Activated naive CD4-positive, alpha-beta T cell treated with anti-CD3 and anti-CD28 coated beads for 36 hours (primary cell): ENCODE data around the gene JCAD. TPM values are rescaled to one million over a fixed set of nuclear protein-coding genes. Genes with fewer than 3 reads are reported as not detected.
A peak's percentile ranks its signal among the peaks of the same experiment; 100 is the strongest.
"Not testable (repeated sequence)": the region's sequence is repeated elsewhere in the genome, so short reads cannot be mapped to it uniquely, and the experiment has no call there.

Experiments used
- CTCF ChIA-PET: fragments of 350-600 bp; sonication (Branson Sonifier 250); formaldehyde crosslinking; loops from one replicate; lab custom pipeline; 2021; ENCODE audit warnings: antibody characterized with exemption; lab: Charles Lee
- DNase-seq: peaks from one replicate; pipeline ENCODE4 v3.0.0-alpha.2; 2020
- H3K27ac Mint-ChIP-seq: one replicate; pipeline ENCODE4 v1.8.0; 2021; ENCODE audit warnings: mild to moderate bottlenecking, mixed read lengths
- H3K27me3 Mint-ChIP-seq: one replicate; pipeline ENCODE4 v1.8.0; 2021; ENCODE audit warnings: low read depth, mixed read lengths
- H3K36me3 Mint-ChIP-seq: one replicate; pipeline ENCODE4 v1.8.0; 2021; ENCODE audit warnings: low read depth, mixed read lengths
- H3K4me1 Mint-ChIP-seq: one replicate; pipeline ENCODE4 v1.8.0; 2021; ENCODE audit warnings: low read depth, mixed read lengths
- H3K4me3 Mint-ChIP-seq: one replicate; pipeline ENCODE4 v1.8.0; 2021; ENCODE audit warnings: mild to moderate bottlenecking, moderate library complexity, mixed read lengths
- H3K9me3 Mint-ChIP-seq: one replicate; pipeline ENCODE4 v1.8.0; 2021; ENCODE audit warnings: mixed read lengths
- intact Hi-C: fragments of 100-400 bp; cut with micrococcal nuclease; formaldehyde crosslinking; loops from one replicate; pipeline ENCODE4 v1.15.1; 2023
- total RNA-seq, 2 experiments: library from RNA; stranded (reverse); gene quantifications; one replicate each; pipeline ENCODE4 v1.2.3, GENCODE V29; 2021

JCAD gene
- under 1 TPM in 1 of 2 experiments, not detected in 1; 0.05 TPM for total RNA-seq

- peaks cover 56% of the 10 kb centered on the region for H3K27me3 Mint-ChIP-seq
- no peaks in the 10 kb centered on the region for H3K9me3 Mint-ChIP-seq
- CTCF ChIA-PET, result no interaction called here
- peak within 1 kb of the TSS; percentile 55 for H3K4me3 Mint-ChIP-seq
- peaks cover 5% of the 10 kb centered on the region for H3K4me1 Mint-ChIP-seq
- H3K27ac Mint-ChIP-seq, result peak within 1 kb of the TSS; percentile 19
- no peaks in the 10 kb centered on the region for H3K36me3 Mint-ChIP-seq
- intact Hi-C loops, result loop anchor here (2.0 kb wide), 1 partner anchor 33 kb away; no protein-coding TSS in a partner anchor
- peak; percentile 51 for DNase-seq
Measured at GRCh38 chr10:30059209-30060107, at the start of gene JCAD. Gene JCAD, minus strand, starts transcription at chr10:30059586. Its CDS starts 11,774 bp downstream, at chr10:30047812.

GRCh38 chr10:30106987-30107386, 47.6 kb upstream of the JCAD start:
- Mint-ChIP-seq H3K4me1 (no peaks in the 10 kb centered on the region), H3K36me3 (no peaks in the 10 kb centered on the region), H3K27me3 (peaks cover 5% of the 10 kb centered on the region), H3K27ac (no peak overlapping the region), H3K4me3 (no peak overlapping the region), H3K9me3 (no peaks in the 10 kb centered on the region)
- intact Hi-C loops, result no loop called here
- CTCF ChIA-PET, result no interaction called here
- no peak for DNase-seq

- Mint-ChIP-seq H3K4me3 (no peak overlapping the region), H3K4me1 (no peaks in the 10 kb centered on the region), H3K27ac (no peak overlapping the region), H3K9me3 (no peaks in the 10 kb centered on the region), H3K36me3 (no peaks in the 10 kb centered on the region), H3K27me3 (peaks cover 10% of the 10 kb centered on the region)
- intact Hi-C loops, result no loop called here
- no peak for DNase-seq
- CTCF ChIA-PET, result interaction anchor here (0.6 kb wide), 2 partner anchors 24 to 229 kb away, joined by 3 to 4 read pairs; no protein-coding TSS in a partner anchor
Measured at GRCh38 chr10:30103595-30104320, 44.4 kb upstream of the JCAD start.

- H3K27ac Mint-ChIP-seq, intact Hi-C loops, DNase-seq, H3K4me3 Mint-ChIP-seq, CTCF ChIA-PET, H3K4me1 Mint-ChIP-seq, H3K36me3 Mint-ChIP-seq, H3K9me3 Mint-ChIP-seq: not testable (repeated sequence)
- peaks cover 13% of the 10 kb centered on the region for H3K27me3 Mint-ChIP-seq
Measured at GRCh38 chr10:30099706-30100105, 40.3 kb upstream of the JCAD start.

- Mint-ChIP-seq H3K27ac (no peak overlapping the region), H3K4me1 (no peaks in the 10 kb centered on the region), H3K27me3 (peaks cover 17% of the 10 kb centered on the region), H3K4me3 (no peak overlapping the region), H3K36me3 (no peaks in the 10 kb centered on the region), H3K9me3 (no peaks in the 10 kb centered on the region)
- intact Hi-C loops, result no loop called here
- CTCF ChIA-PET, result no interaction called here
- DNase-seq, result no peak
Measured at GRCh38 chr10:30099101-30099500, 39.7 kb upstream of the JCAD start.

GRCh38 chr10:30098629-30099028, 39.2 kb upstream of the JCAD start:
- Mint-ChIP-seq H3K4me3 (no peak overlapping the region), H3K36me3 (no peaks in the 10 kb centered on the region), H3K27ac (no peak overlapping the region), H3K4me1 (no peaks in the 10 kb centered on the region), H3K9me3 (no peaks in the 10 kb centered on the region), H3K27me3 (peaks cover 17% of the 10 kb centered on the region)
- CTCF ChIA-PET, result interaction anchor here (0.5 kb wide), 1 partner anchor 277 kb away, joined by 3 read pairs; no protein-coding TSS in a partner anchor
- intact Hi-C loops, result no loop called here
- no peak for DNase-seq

GRCh38 chr10:30096564-30096963, 37.2 kb upstream of the JCAD start:
- H3K4me3 Mint-ChIP-seq, result no peak overlapping the region

GRCh38 chr10:30095631-30096422, 36.4 kb upstream of the JCAD start:
- Mint-ChIP-seq H3K9me3 (no peaks in the 10 kb centered on the region), H3K36me3 (no peaks in the 10 kb centered on the region), H3K4me1 (no peaks in the 10 kb centered on the region), H3K27ac (no peak overlapping the region), H3K4me3 (no peak overlapping the region), H3K27me3 (peaks cover 19% of the 10 kb centered on the region)
- no peak for DNase-seq
- intact Hi-C loops, result no loop called here
- CTCF ChIA-PET, result interaction anchor here (1.2 to 1.7 kb wide), 3 partner anchors 10 to 145 kb away, joined by 3 to 4 read pairs (median 3); no protein-coding TSS in a partner anchor

More at GRCh38 chr10:30096564-30096963, 37.2 kb upstream of the JCAD start:
- no peak for DNase-seq
- Mint-ChIP-seq H3K36me3 (no peaks in the 10 kb centered on the region), H3K4me1 (no peaks in the 10 kb centered on the region), H3K9me3 (no peaks in the 10 kb centered on the region), H3K27me3 (peaks cover 19% of the 10 kb centered on the region), H3K27ac (no peak overlapping the region)
- CTCF ChIA-PET, result interaction anchor here (1.2 to 1.7 kb wide), 2 partner anchors 11 to 96 kb away, joined by 3 to 4 read pairs; no protein-coding TSS in a partner anchor
- intact Hi-C loops, result no loop called here

- H3K27me3 Mint-ChIP-seq, result peaks cover 14% of the 10 kb centered on the region
- no peaks in the 10 kb centered on the region for H3K9me3 Mint-ChIP-seq
- no peak overlapping the region for H3K4me3 Mint-ChIP-seq
- H3K27ac Mint-ChIP-seq, result no peak overlapping the region
- no peak for DNase-seq
- CTCF ChIA-PET, result interaction anchor here (1.3 kb wide), 1 partner anchor 146 kb away, joined by 3 read pairs; no protein-coding TSS in a partner anchor
- intact Hi-C loops, result no loop called here
- no peaks in the 10 kb centered on the region for H3K36me3 Mint-ChIP-seq
- no peaks in the 10 kb centered on the region for H3K4me1 Mint-ChIP-seq
Measured at GRCh38 chr10:30094601-30095000, 35.2 kb upstream of the JCAD start.

- Mint-ChIP-seq H3K27ac (no peak overlapping the region), H3K36me3 (no peaks in the 10 kb centered on the region), H3K9me3 (no peaks in the 10 kb centered on the region), H3K4me1 (no peaks in the 10 kb centered on the region), H3K27me3 (peaks cover 11% of the 10 kb centered on the region), H3K4me3 (no peak overlapping the region)
- intact Hi-C loops, result no loop called here
- no peak for DNase-seq
- CTCF ChIA-PET, result no interaction called here
Measured at GRCh38 chr10:30093303-30093950, 34.0 kb upstream of the JCAD start.

- intact Hi-C loops, result no loop called here
- Mint-ChIP-seq H3K27ac (no peak overlapping the region), H3K4me1 (no peaks in the 10 kb centered on the region), H3K9me3 (no peaks in the 10 kb centered on the region), H3K4me3 (no peak overlapping the region), H3K36me3 (no peaks in the 10 kb centered on the region), H3K27me3 (peaks cover 8% of the 10 kb centered on the region)
- CTCF ChIA-PET, result no interaction called here
- DNase-seq, result no peak
Measured at GRCh38 chr10:30092151-30092790, 32.9 kb upstream of the JCAD start.
